ENCODE measurements around the gene CLEC14A. TPM values are rescaled to one million over a fixed set of nuclear protein-coding genes. Genes with fewer than 3 reads are reported as not detected.

CLEC14A gene
- total RNA-seq, 3 donors from 2014 or later (not counting 1 experiment from before 2014, with no cell fraction given), result not detected

GRCh38 chr14:38211255-38211735, 44.6 kb downstream of the CLEC14A start:
- Histone ChIP-seq H3K27ac (ENCODE audit: low read length) (no peak overlapping the region), H3K4me1 (ENCODE audit: control insufficient read depth, insufficient read depth, low read length) (peaks cover 3% of the 10 kb centered on the region), H3K9me3 (ENCODE audit: control insufficient read depth, insufficient read depth, low read length) (no peaks in the 10 kb centered on the region), H3K4me3 (ENCODE audit: low read length) (no peak overlapping the region), H3K36me3 (ENCODE audit: control insufficient read depth, insufficient read depth, low read length) (no peaks in the 10 kb centered on the region), H3K27me3 (ENCODE audit: control insufficient read depth, insufficient read depth, low read length) (peaks cover 30% of the 10 kb centered on the region)
- TF ChIP-seq CTCF (IDR thresholded peaks at IDR 0.05), result no peak
- ATAC-seq, result no peak
- DNase-seq, result no peak
- Mint-ChIP-seq H3K9me3 (no peaks in the 10 kb centered on the region), H3K27me3 (ENCODE audit: low read depth in 2 of 2) (peaks cover 61 to 81% of the 10 kb centered on the region in 2 donors), H3K4me3 (no peak overlapping the region), H3K27ac (no peak overlapping the region), H3K4me1 (peaks cover 0 to 10% of the 10 kb centered on the region in 2 donors), H3K36me3 (peaks cover under 1% of the 10 kb centered on the region)
- 14% methylated on average over 34 of the region's 34 CpGs for WGBS (ENCODE audit: insufficient coverage)
- intact Hi-C loops (cut with micrococcal nuclease), result no loop called here

- no peak for TF ChIP-seq CTCF (IDR thresholded peaks at IDR 0.05)
- Mint-ChIP-seq H3K27me3 (ENCODE audit: low read depth in 2 of 2) (peaks cover 66 to 81% of the 10 kb centered on the region in 2 donors), H3K4me3 (no peak overlapping the region), H3K4me1 (peaks cover 0 to 10% of the 10 kb centered on the region in 2 donors), H3K27ac (no peak overlapping the region), H3K9me3 (peaks cover 0 to 2% of the 10 kb centered on the region in 2 donors), H3K36me3 (peaks cover 5% of the 10 kb centered on the region)
- H3K27ac ChIP-seq (ENCODE audit: low read length), result no peak overlapping the region
- intact Hi-C loops (cut with micrococcal nuclease), result no loop called here
- no peaks in the 10 kb centered on the region for H3K36me3 ChIP-seq (ENCODE audit: control insufficient read depth, insufficient read depth, low read length)
- H3K4me1 ChIP-seq (ENCODE audit: control insufficient read depth, insufficient read depth, low read length), result peaks cover 3% of the 10 kb centered on the region
- H3K4me3 ChIP-seq (ENCODE audit: low read length), result no peak overlapping the region
- DNase-seq, result no peak
- no peaks in the 10 kb centered on the region for H3K9me3 ChIP-seq (ENCODE audit: control insufficient read depth, insufficient read depth, low read length)
- no peak for ATAC-seq
- H3K27me3 ChIP-seq (ENCODE audit: control insufficient read depth, insufficient read depth, low read length), result peaks cover 30% of the 10 kb centered on the region
- 5% methylated on average over 29 of the region's 29 CpGs for WGBS (ENCODE audit: insufficient coverage)
These were observed 45.2 kb downstream of the CLEC14A start for GRCh38 chr14:38210587-38211216.

GRCh38 chr14:38209572-38210557, 46.0 kb downstream of the CLEC14A start:
- no peaks in the 10 kb centered on the region for H3K9me3 ChIP-seq (ENCODE audit: control insufficient read depth, insufficient read depth, low read length)
- H3K4me3 ChIP-seq (ENCODE audit: low read length), result no peak overlapping the region
- ATAC-seq, result no peak
- TF ChIP-seq CTCF (IDR thresholded peaks at IDR 0.05), result no peak
- DNase-seq, result no peak
- Mint-ChIP-seq H3K27me3 (ENCODE audit: low read depth in 2 of 2) (peaks cover 68 to 88% of the 10 kb centered on the region in 2 donors), H3K4me1 (peaks cover 0 to 10% of the 10 kb centered on the region in 2 donors), H3K4me3 (peak overlapping the region; percentile 17), H3K27ac (no peak overlapping the region), H3K9me3 (peaks cover 0 to 2% of the 10 kb centered on the region in 2 donors), H3K36me3 (peaks cover 5% of the 10 kb centered on the region)
- peaks cover 3% of the 10 kb centered on the region for H3K4me1 ChIP-seq (ENCODE audit: control insufficient read depth, insufficient read depth, low read length)
- WGBS (ENCODE audit: insufficient coverage), result 15% methylated on average over 69 of the region's 69 CpGs
- H3K27ac ChIP-seq (ENCODE audit: low read length), result no peak overlapping the region
- intact Hi-C loops (cut with micrococcal nuclease), result no loop called here
- no peaks in the 10 kb centered on the region for H3K36me3 ChIP-seq (ENCODE audit: control insufficient read depth, insufficient read depth, low read length)
- H3K27me3 ChIP-seq (ENCODE audit: control insufficient read depth, insufficient read depth, low read length), result peaks cover 27% of the 10 kb centered on the region
